AG10803 (cell line): ENCODE data around the gene ARHGAP15.

Experiments
- DNase-seq: peaks from one replicate; pipeline ENCODE4 v3.0.0; 2010; ENCODE audit warnings: low read depth
- H3K4me3 ChIP-seq: 2 replicates; pipeline ENCODE4 v1.5.1; 2011; ENCODE audit warnings: mild to moderate bottlenecking, low read length, control low read depth
- TF ChIP-seq, protein P1 (sequence below): conservative IDR thresholded peaks from 2 replicates; pipeline ENCODE4 v1.5.1; 2011; ENCODE audit warnings: mild to moderate bottlenecking, low read length, control low read depth, inconsistent platforms

ARHGAP15 gene

DNA sequence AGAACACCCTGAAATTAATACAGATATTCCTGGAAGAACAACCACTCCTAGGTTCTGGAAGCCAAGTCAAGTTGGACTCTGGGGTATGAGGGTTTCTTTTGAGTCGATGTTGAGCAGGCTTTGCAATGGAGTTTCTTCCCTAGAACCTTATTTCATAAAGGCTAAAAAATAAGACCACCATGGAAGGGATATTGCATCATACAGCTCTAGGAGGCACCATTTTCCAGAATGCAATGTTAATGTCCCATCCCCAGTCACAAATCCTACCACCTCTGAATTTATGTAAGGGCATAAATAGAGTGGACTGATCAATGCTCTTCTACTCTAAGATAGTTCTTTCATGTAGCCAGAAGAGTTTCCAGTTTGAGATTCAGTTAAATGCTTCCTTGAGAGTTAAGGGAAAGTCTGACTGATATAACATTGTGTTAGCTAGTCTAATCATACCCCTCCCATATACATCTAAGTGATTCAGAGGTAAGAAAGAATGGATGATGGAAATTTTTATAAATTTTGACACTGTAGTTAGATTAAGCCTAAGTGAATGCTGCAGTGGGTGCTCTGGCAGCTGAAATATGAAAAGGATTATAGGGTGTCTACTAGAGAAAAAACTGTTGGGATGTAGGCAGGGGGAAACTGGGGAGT is 22.0 kb downstream of the ARHGAP15 start:
- H3K4me3 ChIP-seq = no peak overlapping the region

DNA sequence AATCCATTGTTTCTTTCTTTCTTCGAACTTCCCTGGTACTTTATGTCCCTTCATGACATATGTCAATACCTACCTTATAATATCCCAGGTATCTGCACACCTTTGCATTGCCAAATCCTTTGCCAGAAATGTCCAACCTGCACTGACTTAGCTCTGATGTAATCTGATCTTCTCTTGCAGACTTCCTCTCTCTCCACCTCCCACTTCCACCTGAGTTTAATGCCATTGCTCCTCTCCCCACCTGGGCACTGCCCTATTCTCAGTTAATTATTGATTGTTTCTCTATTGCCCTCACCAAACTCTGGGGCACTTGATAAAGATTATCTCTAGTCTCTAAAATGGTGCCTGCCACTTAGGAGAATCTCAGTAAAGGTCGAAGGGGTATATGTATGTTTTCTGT is 23.0 kb downstream of the ARHGAP15 start:
- TF ChIP-seq, protein P1, sequence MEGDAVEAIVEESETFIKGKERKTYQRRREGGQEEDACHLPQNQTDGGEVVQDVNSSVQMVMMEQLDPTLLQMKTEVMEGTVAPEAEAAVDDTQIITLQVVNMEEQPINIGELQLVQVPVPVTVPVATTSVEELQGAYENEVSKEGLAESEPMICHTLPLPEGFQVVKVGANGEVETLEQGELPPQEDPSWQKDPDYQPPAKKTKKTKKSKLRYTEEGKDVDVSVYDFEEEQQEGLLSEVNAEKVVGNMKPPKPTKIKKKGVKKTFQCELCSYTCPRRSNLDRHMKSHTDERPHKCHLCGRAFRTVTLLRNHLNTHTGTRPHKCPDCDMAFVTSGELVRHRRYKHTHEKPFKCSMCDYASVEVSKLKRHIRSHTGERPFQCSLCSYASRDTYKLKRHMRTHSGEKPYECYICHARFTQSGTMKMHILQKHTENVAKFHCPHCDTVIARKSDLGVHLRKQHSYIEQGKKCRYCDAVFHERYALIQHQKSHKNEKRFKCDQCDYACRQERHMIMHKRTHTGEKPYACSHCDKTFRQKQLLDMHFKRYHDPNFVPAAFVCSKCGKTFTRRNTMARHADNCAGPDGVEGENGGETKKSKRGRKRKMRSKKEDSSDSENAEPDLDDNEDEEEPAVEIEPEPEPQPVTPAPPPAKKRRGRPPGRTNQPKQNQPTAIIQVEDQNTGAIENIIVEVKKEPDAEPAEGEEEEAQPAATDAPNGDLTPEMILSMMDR = no peak
- H3K4me3 ChIP-seq = no peak overlapping the region
- no peak for DNase-seq

More for the DNA sequence above, 22.0 kb downstream of the ARHGAP15 start:
- DNase-seq = no peak
- TF ChIP-seq, protein P1 = no peak

DNA sequence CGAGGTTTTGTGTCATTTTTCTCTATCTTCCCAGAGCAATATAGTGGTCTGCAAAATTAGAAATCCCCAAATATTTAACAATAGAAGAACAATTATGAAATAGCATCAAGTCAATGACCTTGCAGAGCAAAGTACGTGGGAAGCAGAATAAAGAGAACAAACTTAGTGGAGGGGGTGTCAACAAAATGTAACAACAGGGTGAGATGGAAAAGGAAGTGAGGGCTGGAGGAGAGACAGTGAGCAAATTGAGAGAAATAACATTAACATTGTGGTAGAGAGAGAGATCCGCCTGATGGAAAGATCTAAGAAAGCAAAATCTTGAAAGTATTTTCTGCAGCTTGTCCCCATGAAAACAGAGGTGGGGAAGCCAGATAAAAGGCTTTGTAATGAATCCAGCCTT is 23.4 kb downstream of the ARHGAP15 start:
- TF ChIP-seq, protein P1 = no peak
- DNase-seq = no peak
- no peak overlapping the region for H3K4me3 ChIP-seq

DNA sequence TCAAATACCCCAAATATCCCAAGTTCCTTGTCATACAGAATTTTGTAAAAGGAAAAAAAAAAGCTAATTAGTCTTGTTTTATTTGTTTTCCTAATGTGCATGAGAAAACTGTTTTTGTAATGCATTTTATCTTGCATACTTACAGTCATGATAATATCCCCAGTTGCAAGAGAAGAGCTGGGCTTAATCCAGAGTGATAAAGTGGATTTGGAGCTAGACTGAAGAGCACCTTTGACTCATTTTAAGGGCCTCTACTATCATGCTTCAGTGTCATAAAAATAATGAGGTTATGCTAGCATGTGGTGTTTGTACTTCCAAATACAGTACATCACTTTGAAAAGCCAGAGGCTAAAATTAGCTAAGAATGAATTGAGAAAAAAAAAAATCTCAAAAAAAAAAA is 26.4 kb downstream of the ARHGAP15 start:
- TF ChIP-seq, protein P1 = no peak
- DNase-seq = no peak
- no peak overlapping the region for H3K4me3 ChIP-seq

DNA sequence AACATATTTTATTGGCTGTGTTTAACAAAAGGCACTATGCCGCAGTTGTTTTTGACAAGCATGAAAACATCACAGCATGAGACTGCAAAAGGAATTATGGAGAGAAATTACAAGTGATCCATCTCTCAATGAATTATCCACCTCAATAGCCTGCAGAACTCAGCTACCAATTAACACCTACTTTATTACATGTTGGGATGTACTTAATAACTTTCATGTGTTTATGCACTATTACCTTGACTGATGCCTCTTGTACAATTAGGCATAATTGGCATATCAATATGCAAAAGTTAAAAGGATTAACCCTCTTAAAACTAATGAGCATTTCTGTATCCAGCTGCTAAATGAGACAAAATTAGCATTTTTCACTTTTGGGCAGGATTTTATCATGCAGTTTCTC is 27.8 kb downstream of the ARHGAP15 start:
- H3K4me3 ChIP-seq = no peak overlapping the region
- TF ChIP-seq, protein P1 = no peak
- DNase-seq = no peak

DNA sequence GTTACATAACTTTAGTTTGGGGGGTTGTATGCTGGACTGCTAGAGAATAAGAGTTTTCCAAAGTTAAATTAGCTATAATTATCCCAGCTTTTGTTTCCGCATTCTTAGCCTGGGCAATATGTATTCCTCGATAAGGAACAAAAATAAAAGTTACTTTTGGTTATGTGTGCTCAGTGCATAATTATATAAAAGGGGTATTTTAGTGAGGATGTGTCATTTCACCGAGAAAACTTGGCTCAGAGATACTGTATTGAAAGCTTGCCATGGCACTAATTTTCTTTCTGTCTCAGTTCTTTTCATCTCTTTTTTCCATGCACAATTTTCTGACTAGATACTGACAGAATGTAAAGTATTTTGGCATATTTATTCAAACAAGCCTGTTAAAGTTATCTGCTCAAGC is 28.2 kb downstream of the ARHGAP15 start:
- TF ChIP-seq, protein P1 = no peak
- H3K4me3 ChIP-seq = no peak overlapping the region
- DNase-seq = no peak

DNA sequence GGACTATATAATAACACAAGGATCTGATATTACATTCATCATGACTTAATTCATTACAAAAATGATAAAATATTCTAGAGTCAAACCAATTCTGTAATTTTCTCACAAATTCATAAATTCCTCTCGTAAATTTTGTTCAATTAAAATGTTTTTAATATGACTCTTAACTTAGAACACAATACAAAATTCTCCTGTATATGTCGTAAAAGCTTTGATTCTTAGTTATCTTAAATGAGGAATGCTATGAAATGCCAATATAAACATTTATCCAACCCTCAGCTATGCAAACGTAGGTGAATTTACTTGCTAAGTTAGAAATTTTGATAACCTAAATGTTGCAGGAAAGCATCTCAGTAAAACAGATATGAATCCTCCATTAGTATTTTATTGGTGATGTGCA is 28.9 kb downstream of the ARHGAP15 start:
- TF ChIP-seq, protein P1 = no peak
- no peak for DNase-seq
- H3K4me3 ChIP-seq = no peak overlapping the region
